ENCODE results near the gene SGPL1.

SGPL1 gene

GRCh38 chr10:70885481-70885880 lies 69.7 kb downstream of the SGPL1 start:
- DNase-seq (ENCODE audit: low read depth): no peak

- no peak for DNase-seq (ENCODE audit: low read depth)
These were observed 70.5 kb downstream of the SGPL1 start for GRCh38 chr10:70885931-70886903.

GRCh38 chr10:70886921-70887665 lies 71.3 kb downstream of the SGPL1 start:
- DNase-seq (ENCODE audit: low read depth): no peak

GRCh38 chr10:70887804-70888800 lies 72.4 kb downstream of the SGPL1 start, which contains the start of gene PCBD1:
PCBD1 (minus strand) TSS chr10:70888565; CDS start chr10:70888533, 32 bp downstream.
- peak; percentile 1 for DNase-seq (ENCODE audit: low read depth)

- DNase-seq (ENCODE audit: low read depth): no peak
These were observed 73.5 kb downstream of the SGPL1 start for GRCh38 chr10:70889291-70889690.

GRCh38 chr10:70890917-70891431 lies 75.2 kb downstream of the SGPL1 start:
- DNase-seq (ENCODE audit: low read depth): no peak

- DNase-seq (ENCODE audit: low read depth): no peak
These were observed 75.9 kb downstream of the SGPL1 start for GRCh38 chr10:70891627-70892026.

- DNase-seq (ENCODE audit: low read depth): no peak
These were observed 76.9 kb downstream of the SGPL1 start for GRCh38 chr10:70892631-70893030.

- no peak for DNase-seq (ENCODE audit: low read depth)
These were observed 77.7 kb downstream of the SGPL1 start for GRCh38 chr10:70893227-70894006.

GRCh38 chr10:70894416-70894815 lies 78.7 kb downstream of the SGPL1 start:
- no peak for DNase-seq (ENCODE audit: low read depth)

GRCh38 chr10:70896551-70896950 lies 80.8 kb downstream of the SGPL1 start:
- DNase-seq (ENCODE audit: low read depth): no peak

GRCh38 chr10:70898687-70899086 lies 82.9 kb downstream of the SGPL1 start:
- DNase-seq (ENCODE audit: low read depth): no peak

- DNase-seq (ENCODE audit: low read depth): no peak
These were observed 83.3 kb downstream of the SGPL1 start for GRCh38 chr10:70899096-70899495.

GRCh38 chr10:70901276-70901878 lies 85.6 kb downstream of the SGPL1 start:
- no peak for DNase-seq (ENCODE audit: low read depth)

GRCh38 chr10:70902661-70903261 lies 87.0 kb downstream of the SGPL1 start:
- DNase-seq (ENCODE audit: low read depth): no peak

- DNase-seq (ENCODE audit: low read depth): no peak
These were observed 87.6 kb downstream of the SGPL1 start for GRCh38 chr10:70903262-70903921.

- DNase-seq (ENCODE audit: low read depth): no peak
These were observed 89.6 kb downstream of the SGPL1 start for GRCh38 chr10:70905071-70906021.

Data from HS-27A (cell line).